Esophagus squamous epithelium (tissue), 5 donors: ENCODE data around the gene RBPJL. TPM values are rescaled to one million over a fixed set of nuclear protein-coding genes. Genes with fewer than 3 reads are reported as not detected.

Experiments
- DNase-seq: peaks from one replicate; lab custom pipeline; 2025; lab: John Stamatoyannopoulos, UW
- H3K27ac ChIP-seq, 4 donors: fragments of 200-600 bp; sonication (generic); one replicate each; pipeline ENCODE4 v1.5.1; 2016 to 2019; ENCODE audit warnings: mild to moderate bottlenecking in 1 of 4
- H3K27me3 ChIP-seq, 4 donors: fragments of 200-600 bp; sonication (generic); 1 replicate in 3 of 4; 2 replicates in 1 of 4; pipeline versions ENCODE4 v1.5.1 to v1.6.0; 2017 to 2021; ENCODE audit warnings: antibody characterized with exemption in 1 of 4
- H3K36me3 ChIP-seq, 3 donors: fragments of 200-600 bp; sonication (generic); one replicate each; pipeline ENCODE4 v1.5.1; 2016 to 2019
- H3K4me1 ChIP-seq, 3 donors: fragments of 200-600 bp; sonication (generic); one replicate each; pipeline ENCODE4 v1.5.1; 2017 to 2019
- H3K4me3 ChIP-seq, 4 donors: fragments of 200-600 bp; sonication (generic); 1 replicate in 3 of 4; 2 replicates in 1 of 4; pipeline ENCODE4 v1.5.1; 2016 to 2019; ENCODE audit warnings: mild to moderate bottlenecking in 2 of 4, moderate library complexity in 1 of 4
- H3K9me3 ChIP-seq, 3 donors: fragments of 200-600 bp; sonication (generic); one replicate each; pipeline ENCODE4 v1.5.1; 2016 to 2019
- POLR2A ChIP-seq, 4 donors: fragments of 450-650 bp; IDR thresholded peaks; one replicate each; pipeline ENCODE4 v1.6.1; 2017; ENCODE audit warnings: antibody characterized with exemption in 4 of 4, mild to moderate bottlenecking in 4 of 4, moderate library complexity in 3 of 4
- WGBS, 2 donors: methylation state at CpG; one replicate each; pipeline ENCODE4 v1.1.5; 2018; 5-methylcytosine and 5-hydroxymethylcytosine counted together
- intact Hi-C: fragments of 100-400 bp; cut with DNase I; formaldehyde crosslinking; loops from one replicate; pipeline ENCODE4 v1.15.0; 2022
- total RNA-seq, 4 donors: library from RNA; depleted of rRNA; stranded (reverse); fragments of >200 nt; gene quantifications; one replicate each; pipeline ENCODE4 v1.1.0, GENCODE V29; 2016
- TF ChIP-seq, protein P1 (sequence below), 6 experiments: fragments of 450-650 bp in 4 of 6; fragments of 200-600 bp in 2 of 6; sonication (generic) in 2 of 6; IDR thresholded peaks; one replicate each; pipeline ENCODE4 v1.5.1; 2016 to 2019; ENCODE audit warnings: antibody characterized with exemption in 6 of 6, mild to moderate bottlenecking in 4 of 6, moderate library complexity in 4 of 6
- donor health status: DM: yes; HTN: yes; CAD: no.

Gene RBPJL
- total RNA-seq, 4 donors from 2014 or later, result not detected

DNA sequence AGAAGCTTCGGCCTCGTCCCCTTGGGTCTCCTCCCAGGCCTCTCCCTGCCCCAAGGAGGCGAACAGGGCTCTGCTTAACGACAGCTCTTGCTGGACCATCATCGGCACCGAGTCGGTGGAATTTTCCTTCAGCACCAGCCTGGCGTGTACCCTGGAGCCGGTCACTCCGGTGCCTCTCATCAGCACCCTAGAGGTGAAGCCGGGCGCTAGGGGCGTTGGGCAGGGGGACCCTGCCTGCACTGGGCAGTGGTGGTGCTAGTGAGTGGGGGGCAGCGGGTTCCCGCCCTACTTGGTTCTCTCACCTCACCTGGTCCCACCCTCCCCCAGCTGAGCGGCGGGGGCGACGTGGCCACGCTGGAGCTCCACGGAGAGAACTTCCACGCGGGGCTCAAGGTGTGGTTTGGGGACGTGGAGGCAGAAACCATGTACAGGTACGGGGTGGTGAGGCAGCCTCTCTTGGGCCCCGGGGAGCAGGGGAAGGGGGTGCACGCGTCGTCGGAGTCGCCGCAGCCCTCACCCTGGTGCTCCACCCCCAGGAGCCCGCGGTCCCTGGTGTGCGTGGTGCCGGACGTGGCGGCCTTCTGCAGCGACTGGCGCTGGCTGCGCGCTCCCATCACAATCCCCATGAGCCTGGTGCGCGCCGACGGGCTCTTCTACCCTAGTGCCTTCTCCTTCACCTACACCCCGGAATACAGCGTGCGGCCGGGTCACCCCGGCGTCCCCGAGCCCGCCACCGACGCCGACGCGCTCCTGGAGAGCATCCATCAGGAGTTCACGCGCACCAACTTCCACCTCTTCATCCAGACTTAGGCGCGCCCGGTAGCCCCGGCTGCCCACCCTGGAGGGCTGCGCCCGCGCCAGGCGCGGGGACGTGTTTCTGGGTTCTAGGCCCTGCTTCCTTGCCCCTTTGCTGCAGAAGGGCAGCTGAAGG lies 9.8 kb downstream of the RBPJL start:
- Histone ChIP-seq H3K9me3 (no peaks in the 10 kb centered on the region), H3K27ac (no peak overlapping the region), H3K27me3 (peaks cover 3 to 66% (median 7%) of the 10 kb centered on the region in 4 donors), H3K4me3 (no peak overlapping the region), H3K4me1 (peaks cover 0 to 22% (median 0%) of the 10 kb centered on the region in 3 donors), H3K36me3 (no peaks in the 10 kb centered on the region)
- TF ChIP-seq, protein P1, sequence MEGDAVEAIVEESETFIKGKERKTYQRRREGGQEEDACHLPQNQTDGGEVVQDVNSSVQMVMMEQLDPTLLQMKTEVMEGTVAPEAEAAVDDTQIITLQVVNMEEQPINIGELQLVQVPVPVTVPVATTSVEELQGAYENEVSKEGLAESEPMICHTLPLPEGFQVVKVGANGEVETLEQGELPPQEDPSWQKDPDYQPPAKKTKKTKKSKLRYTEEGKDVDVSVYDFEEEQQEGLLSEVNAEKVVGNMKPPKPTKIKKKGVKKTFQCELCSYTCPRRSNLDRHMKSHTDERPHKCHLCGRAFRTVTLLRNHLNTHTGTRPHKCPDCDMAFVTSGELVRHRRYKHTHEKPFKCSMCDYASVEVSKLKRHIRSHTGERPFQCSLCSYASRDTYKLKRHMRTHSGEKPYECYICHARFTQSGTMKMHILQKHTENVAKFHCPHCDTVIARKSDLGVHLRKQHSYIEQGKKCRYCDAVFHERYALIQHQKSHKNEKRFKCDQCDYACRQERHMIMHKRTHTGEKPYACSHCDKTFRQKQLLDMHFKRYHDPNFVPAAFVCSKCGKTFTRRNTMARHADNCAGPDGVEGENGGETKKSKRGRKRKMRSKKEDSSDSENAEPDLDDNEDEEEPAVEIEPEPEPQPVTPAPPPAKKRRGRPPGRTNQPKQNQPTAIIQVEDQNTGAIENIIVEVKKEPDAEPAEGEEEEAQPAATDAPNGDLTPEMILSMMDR (IDR thresholded peaks at IDR 0.05), result no peak
- intact Hi-C loops, result loop anchor here (5.0 kb wide), 2 partner anchors 121 to 451 kb away; no protein-coding TSS in a partner anchor
- 38 to 51% methylated on average over 2 to 23 of the region's 71 CpGs for WGBS, 2 donors
- DNase-seq, result no peak

- H3K27ac ChIP-seq, result no peak overlapping the region
- H3K9me3 ChIP-seq, result no peaks in the 10 kb centered on the region
- 25 to 49% methylated on average over 1 to 3 of the region's 3 CpGs for WGBS, 2 donors
- DNase-seq, result no peak
- peaks cover 0 to 18% (median 0%) of the 10 kb centered on the region in 3 donors for H3K4me1 ChIP-seq
- no peak overlapping the region for H3K4me3 ChIP-seq
- TF ChIP-seq POLR2A (IDR thresholded peaks at IDR 0.05), result no peak
- TF ChIP-seq, protein P1 (IDR thresholded peaks at IDR 0.05), result no peak
- no peaks in the 10 kb centered on the region for H3K36me3 ChIP-seq
- intact Hi-C loops, result loop anchor here (5.0 kb wide), 2 partner anchors 119 to 449 kb away; no protein-coding TSS in a partner anchor
- peaks cover 3 to 54% (median 7%) of the 10 kb centered on the region in 4 donors for H3K27me3 ChIP-seq
These were observed 11.2 kb downstream of the RBPJL start for GRCh38 chr20:45317826-45318225.

DNA sequence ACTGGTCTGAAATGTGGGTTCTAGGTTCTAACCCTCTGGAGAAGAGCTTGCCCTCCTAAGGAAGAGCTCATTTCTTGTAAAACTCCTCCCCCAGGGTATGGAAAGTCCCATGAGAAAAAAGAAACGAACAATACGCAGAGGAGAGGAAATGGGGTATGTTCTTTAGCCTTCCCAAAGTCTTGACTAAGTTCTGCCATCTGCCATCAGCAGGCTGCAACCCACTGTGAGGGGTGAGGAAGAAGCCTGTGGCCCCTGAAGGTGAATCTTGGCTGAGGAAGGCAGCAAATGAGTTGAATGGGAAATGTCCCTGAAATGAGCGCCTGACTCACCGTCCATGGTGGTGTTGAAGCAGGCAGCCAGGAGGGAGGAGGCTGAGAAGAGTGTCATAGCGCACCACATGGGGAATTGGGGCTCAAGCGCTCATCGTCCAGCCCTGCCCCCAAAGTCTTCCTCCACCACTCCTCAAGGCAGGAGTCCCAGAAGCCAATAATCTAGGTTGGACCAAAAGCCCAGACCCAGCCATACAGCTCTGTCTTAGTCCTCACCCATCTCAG lies 11.8 kb downstream of the RBPJL start:
- DNase-seq, result no peak
- Histone ChIP-seq H3K9me3 (no peaks in the 10 kb centered on the region), H3K36me3 (no peaks in the 10 kb centered on the region), H3K27ac (no peak overlapping the region), H3K27me3 (peaks cover 3 to 47% (median 7%) of the 10 kb centered on the region in 4 donors), H3K4me1 (peaks cover 0 to 24% (median 0%) of the 10 kb centered on the region in 3 donors), H3K4me3 (no peak overlapping the region)
- WGBS, 2 donors, result 56 to 77% methylated on average over 6 to 7 of the region's 7 CpGs
- TF ChIP-seq, protein P1 (IDR thresholded peaks at IDR 0.05), result no peak
- no peak for TF ChIP-seq POLR2A (IDR thresholded peaks at IDR 0.05)
- intact Hi-C loops, result loop anchor here (5.0 kb wide), 2 partner anchors 119 to 449 kb away; no protein-coding TSS in a partner anchor

- no peak for DNase-seq
- intact Hi-C loops, result loop anchor here (5.0 kb wide), 2 partner anchors 118 to 448 kb away; no protein-coding TSS in a partner anchor
These were observed 12.3 kb downstream of the RBPJL start for GRCh38 chr20:45318948-45319347.

More at GRCh38 chr20:45318948-45319347, 12.3 kb downstream of the RBPJL start:
- no peak overlapping the region for H3K4me3 ChIP-seq
- no peak for TF ChIP-seq POLR2A (IDR thresholded peaks at IDR 0.05)
- TF ChIP-seq, protein P1 (IDR thresholded peaks at IDR 0.05), result no peak
- peaks cover 3 to 43% (median 7%) of the 10 kb centered on the region in 4 donors for H3K27me3 ChIP-seq
- no peaks in the 10 kb centered on the region for H3K36me3 ChIP-seq
- WGBS, 2 donors, result 62 to 77% methylated on average over 2 of the region's 2 CpGs
- peaks cover 0 to 29% (median 0%) of the 10 kb centered on the region in 3 donors for H3K4me1 ChIP-seq
- no peak overlapping the region for H3K27ac ChIP-seq
- H3K9me3 ChIP-seq, result no peaks in the 10 kb centered on the region
